ENCODE measurements around the gene CAV1.

The CAV1 gene

DNA sequence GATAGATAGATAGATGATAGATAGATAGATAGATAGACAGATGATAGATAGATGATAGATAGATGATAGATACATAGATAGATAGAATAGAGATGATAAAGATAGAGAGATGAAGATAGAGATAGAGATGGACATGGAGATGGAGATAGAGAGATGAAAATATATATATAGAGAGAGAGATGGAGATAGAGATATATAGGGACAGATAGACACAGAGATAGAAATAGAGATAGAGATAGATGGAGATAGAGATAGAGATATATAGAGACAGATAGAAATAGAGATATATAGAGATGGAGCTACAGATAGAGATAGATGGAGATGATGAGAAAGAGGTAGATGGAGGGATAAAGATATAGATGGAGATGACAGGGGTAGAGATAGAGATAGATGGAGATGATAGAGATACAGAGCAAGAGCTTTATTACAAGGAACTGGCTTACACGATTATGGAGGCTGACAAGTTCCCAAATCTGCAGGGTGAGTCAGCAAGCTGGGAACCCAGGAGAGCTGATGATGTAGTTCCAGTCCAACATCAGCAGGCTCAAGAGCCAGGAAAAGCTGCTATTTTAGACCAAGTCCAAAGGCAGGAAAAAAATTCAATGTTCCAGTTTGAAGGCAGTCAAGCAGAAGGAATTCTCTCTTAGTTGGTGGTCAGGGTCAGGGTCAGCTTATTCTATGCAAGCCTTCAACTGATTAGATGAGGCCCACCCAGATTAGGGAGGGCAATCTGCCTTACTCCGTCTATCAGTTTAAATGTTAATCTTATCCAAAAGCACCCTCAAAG lies 37.1 kb downstream of the CAV1 start:
- DNase-seq, result no peak

DNA sequence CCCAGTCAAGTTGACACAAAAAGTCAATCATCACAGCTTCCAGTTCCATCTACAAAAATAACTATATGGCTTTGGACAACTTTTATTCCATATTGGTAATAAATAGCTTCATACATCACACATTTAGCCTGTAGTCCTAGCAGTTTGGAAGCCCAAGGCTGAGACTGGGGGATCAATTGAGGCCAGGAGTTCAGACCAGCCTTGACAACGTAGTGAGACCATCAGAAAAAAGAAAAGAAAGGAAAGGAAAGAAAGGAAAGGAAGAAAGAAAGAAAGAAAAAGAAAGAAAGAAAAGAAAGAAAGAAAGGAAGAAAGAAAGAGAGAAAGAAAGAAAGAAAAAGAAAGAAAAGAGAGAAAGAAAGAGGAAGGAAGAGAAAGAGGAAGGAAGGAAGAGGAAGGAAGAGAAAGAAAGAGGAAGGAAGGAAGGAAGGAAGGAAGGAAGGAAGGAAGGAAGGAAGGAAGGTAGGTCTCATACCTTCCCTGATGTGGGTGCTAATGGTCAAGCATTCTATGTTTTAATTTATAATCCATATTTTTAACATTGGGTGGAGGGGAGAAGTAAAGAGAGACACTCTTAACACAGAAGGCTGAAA lies 37.8 kb downstream of the CAV1 start:
- no peak for DNase-seq

- no peak for DNase-seq
Measured at GRCh38 chr7:116565981-116566380, 41.1 kb downstream of the CAV1 start.

GRCh38 chr7:116566666-116567065 lies 41.8 kb downstream of the CAV1 start:
- DNase-seq, result no peak

- DNase-seq, result no peak
Measured at GRCh38 chr7:116569737-116570136, 44.9 kb downstream of the CAV1 start.

- no peak for DNase-seq
Measured at GRCh38 chr7:116570306-116570705, 45.5 kb downstream of the CAV1 start.

DNA sequence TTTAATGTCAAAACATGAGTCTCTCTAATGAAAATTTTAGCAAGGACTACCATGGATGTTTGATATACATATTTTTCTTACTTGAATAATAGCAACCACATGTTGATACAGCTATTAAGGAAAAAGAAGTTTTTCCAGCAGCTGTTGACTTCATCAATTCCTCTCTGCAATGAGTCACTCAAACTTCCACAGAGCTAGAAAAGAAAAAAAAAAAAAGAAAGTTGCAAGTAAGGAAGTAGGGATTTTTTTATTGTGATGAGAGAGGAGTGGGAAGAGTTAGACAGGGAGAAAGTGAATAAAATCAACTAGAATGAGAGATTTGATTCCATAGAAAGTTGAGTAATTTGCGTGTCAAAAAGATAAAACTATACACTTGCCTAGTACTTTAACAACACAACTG lies 46.2 kb downstream of the CAV1 start:
- no peak for DNase-seq

GRCh38 chr7:116571552-116571951 lies 46.7 kb downstream of the CAV1 start:
- no peak for DNase-seq

DNA sequence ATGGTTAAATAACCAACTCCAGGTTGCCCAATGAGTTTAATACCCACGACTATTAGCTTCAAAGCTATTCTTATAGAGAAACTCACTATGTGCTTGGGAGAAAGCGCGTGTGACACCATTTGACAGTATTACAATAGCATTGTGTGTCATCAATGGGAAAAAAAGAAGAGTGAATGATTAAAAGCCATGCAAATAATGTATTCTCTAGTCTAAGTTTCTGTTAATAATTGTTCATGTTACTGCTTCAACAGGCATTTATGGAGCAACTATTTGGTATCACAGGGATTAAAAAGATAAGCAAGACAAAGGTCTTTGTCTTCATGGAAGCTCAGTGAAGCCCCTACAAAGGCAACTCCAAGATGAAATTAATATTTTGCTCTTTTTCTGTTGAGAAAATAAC lies 47.2 kb downstream of the CAV1 start:
- no peak for DNase-seq

- no peak for DNase-seq
Measured at GRCh38 chr7:116573541-116573940, 48.7 kb downstream of the CAV1 start.

DNA sequence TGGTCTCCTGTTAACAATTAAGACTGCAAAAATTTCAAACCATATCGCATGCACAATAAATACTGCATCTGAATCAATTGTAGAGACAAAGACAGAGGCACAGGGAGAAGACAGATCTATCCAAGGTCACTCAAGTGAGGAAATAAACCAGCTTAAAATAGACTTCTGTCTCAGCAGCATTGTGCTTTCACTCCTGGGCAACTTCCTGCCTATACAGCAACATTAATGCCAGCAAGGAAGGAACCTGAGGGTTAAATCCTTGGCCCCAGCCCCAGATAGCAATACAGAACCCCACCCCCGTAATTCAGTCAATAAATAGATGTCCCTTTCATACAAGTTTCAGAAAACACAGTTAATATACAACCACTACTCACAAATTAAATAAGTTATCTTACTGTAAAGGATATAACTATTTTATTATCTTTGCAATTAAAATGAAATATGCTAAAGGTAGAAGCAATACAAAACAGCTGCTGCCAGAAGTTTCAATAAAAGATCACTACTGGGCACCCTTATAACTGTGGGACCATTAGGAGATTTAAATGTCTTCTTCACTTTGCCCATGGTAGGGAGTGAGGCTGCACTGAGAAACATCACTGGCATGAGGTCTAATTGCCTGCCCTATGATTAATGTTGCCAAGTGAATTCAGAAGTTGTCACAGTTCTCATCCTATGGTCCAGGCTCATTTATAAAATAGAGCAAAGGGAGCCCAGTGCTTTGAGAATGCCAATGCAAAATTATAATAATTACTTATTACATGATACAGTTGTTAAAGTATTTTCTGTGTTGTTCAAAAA lies 49.4 kb downstream of the CAV1 start:
- DNase-seq, result no peak

DNA sequence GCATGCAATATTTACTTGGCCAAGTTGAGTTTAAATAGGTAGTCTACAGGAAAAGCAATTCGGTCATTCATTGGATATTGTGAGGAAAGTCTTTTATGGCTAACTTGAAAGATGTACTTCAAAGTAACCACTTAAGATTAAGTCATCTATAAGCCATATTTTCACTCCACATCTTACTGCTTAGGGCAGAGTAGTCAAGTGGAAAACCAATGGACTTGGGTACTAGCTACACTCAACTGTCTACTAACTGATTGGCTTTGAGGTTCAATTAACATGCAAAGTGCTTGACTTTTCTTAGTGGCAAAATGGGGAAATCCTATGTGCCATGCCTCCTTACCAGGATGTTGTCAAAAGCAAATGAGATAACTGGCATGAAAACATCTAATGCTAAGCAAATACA lies 51.0 kb downstream of the CAV1 start:
- DNase-seq, result no peak

DNA sequence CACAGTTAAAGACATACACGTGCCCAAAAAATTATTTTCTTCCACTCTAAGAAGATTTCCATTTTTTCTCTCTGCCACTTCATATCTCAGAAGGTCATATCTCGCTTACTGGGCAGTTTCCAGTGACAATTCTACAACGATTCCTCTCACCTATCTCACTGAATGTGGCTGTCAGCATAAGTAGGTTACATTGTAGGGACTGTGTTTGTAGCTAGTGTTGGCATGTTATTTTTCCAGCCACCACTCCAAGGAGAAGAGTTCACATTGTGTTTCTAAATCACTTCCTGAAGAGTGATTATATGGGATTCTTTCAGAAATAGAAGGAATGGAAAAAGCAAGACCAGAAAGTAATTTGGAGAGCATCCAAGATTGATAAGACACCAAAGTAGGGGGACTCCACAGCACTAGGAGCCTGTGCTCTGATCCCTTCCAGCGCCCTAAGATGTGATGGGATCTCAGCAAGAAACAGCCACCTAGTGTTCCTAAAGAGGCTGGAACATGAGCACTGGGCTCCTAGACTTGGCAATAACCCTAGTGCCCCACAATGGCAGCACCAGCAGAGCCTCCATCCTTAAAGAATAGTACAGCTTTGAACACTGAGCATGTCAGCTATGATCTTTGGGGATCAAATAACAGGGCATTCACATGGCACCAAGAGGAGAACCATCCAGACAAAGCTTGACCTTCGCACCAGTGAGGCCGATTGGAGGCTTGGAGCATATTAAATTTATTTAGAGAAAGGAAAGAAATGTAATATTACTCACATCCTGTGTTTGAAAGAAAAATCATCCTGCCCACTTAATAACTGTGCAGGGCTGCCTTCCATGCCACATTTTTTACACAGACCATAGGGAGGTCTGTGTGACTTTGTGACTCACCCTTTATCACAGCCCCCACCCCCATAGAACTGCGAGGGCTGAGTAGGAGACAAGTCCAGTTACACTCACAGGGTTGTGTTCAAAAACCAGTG lies 51.8 kb downstream of the CAV1 start:
- no peak for DNase-seq

GRCh38 chr7:116577320-116577871 lies 52.6 kb downstream of the CAV1 start:
- no peak for DNase-seq

DNA sequence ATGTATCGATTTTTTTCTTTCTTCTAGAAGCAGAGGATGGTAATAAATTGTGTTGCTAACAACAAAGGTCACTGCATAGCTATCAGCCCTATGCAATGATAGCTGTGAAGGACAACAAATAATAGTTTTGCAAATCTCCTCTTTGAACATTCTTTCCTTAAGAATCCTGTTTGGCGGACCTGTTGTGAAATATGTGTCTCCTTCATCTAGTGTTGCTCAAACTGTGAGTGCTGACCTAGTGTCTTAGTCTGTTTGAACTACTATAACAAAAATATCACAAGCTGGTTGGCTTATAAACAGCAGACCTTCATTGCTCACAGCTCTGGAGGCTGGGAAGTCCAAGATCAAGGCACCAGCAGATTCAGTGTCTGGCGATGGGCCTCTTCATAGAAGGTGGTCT lies 53.7 kb downstream of the CAV1 start:
- no peak for DNase-seq

- DNase-seq, result no peak
Measured at GRCh38 chr7:116579322-116579721, 54.5 kb downstream of the CAV1 start.

DNA sequence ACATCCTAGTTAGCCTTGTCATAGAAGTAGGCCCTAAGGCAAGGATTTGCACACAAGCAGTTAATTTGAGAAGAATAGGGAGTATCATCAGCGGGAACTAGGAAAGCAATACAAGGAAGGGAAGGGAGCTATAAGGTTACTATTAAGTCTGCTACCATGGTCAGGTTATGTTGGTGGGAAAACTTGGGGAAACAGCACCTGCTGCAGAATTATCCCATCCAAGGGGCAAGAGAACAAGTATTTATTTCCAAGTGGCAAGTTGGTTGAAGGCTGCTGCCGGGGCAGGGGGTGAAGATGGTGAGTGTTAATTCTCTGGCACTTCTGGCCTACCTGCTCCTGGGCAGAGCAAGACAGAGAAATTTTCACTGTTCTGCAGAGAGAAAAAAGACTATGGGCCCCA lies 55.0 kb downstream of the CAV1 start:
- DNase-seq, result no peak

DNA sequence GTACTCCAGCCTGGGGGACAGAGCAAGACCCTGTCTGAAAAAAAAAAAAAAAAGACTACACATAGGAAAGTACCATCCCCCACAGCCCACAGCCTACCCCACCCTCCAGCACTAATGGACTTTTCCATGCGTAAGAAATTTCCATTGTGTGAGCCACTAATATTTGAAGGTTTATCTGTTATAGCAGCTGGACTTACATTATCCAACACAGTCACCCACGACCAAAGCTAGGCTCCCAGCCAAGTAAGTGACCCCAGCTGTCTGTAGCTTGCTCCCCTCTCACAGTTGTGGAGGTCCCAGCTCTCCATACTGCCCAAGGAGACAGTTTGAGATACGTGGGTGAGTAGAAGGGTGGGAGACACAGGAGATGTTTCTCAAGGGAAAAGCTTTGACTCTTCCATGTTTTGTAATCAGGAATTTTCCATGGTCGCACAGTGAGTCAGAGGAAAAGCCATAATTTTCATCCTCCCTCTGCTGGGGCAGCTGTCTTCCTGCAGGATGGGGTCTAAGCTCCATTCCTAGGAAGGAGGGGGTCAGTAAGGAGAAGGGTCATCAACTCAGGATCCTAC lies 57.4 kb downstream of the CAV1 start:
- no peak for DNase-seq

DNA sequence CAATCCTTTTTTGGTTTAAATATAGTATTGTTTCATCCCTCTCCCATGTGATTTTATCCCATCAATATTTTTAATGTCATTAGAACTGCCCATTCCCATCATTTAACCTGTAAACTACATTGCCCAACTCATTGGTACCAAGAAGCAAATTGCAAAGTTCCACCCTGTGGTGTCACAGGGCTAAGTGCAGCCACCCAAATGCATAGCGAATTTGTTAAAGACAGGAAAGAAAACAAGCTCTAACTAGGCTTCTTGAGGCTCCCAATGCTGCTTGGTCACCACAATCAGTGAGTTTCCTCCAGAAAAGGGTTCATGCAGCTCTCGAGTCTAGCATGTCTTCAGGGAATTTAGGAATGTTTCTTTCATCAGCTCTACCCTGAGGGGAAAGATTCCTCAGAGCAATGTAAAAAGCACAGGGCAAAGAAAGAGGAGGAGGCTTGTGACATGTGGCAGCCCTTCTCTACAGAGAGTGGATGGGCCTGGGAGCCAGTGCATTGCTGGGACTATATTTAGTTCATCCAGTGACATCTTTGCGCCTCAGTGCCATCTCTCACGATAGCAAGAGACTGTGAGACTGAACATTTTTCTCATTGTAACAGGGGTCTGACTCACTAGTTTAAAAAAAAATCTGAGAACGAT lies 58.1 kb downstream of the CAV1 start:
- DNase-seq, result no peak

DNA sequence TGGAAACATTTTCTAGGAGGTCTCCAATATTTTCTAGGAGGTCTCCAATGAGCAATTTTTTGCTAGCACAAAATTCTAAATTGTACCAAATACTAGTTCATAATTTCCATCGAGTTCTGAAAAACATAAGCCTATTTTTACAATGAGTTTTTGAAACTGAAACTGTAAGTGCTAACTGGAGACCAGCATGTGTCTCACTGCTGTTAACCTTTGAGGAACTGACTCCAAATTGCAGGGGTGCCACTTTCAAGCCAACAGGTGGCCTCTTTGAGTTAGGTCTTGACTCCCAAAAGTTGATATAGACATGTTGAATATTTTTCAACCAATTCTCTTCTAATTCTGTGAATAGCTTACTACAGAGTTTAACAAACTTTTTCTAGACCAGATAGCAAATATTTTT lies 58.8 kb downstream of the CAV1 start:
- no peak for DNase-seq

DNA sequence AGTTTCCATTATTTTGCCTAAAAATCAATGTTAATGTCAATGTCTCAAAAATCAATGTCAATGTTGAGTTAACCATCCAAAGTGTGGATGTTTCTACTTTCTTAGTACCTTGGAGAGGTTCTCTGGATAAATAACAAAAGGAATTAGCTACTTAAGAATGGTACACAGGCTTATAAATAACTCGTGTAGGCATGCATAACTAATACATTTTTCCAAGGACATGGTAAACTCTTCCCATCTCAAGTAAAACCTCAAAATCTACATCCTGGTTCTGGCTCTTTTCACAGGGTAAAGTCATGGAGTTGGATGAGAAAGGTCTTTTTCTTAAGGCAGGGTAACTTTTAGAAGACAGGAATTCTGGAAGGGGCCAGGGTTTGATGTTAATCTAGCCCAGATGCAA lies 59.9 kb downstream of the CAV1 start:
- no peak for DNase-seq

DNA sequence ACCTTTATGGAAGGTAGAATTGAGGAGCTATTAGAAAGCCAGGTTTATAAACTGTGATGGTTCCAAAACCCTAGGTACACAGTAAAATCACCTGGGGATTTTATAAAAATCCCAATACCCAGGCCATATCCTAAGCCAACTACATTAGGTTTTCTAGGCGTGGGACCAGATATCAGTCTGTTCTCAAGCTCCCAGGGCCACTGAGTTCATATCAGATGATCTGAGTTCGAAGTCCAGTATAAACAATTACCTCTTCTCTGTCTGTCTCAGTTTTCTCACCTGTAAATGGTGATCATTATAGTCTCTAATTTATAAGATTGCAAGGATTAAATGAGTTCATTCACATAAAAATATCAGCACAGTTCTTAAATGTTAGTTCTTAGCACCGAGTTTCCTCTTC lies 60.6 kb downstream of the CAV1 start:
- no peak for DNase-seq

All from NCI-H1092 (cell line).